IMR-90 (cell line): ENCODE measurements around the gene SLC17A3. TPM values are rescaled to one million over a fixed set of nuclear protein-coding genes. Genes with fewer than 3 reads are reported as not detected.

Experiments used
- ATAC-seq: fragments of 200-7000 bp; cut with Tn5 transposase; 2 replicates; pipeline ENCODE4 v1.9.1; 2020; ENCODE audit warnings: low read depth, mild to moderate bottlenecking, moderate library complexity
- BruUV-seq: library from RNA; stranded (reverse); fragments of 400-500 nt; replicated peaks from 2 replicates; lab custom pipeline; 2021; lab: Mats Ljungman, UMichigan
- CTCF ChIA-PET: fragments of 300-600 bp; formaldehyde crosslinking; extraction: SDS; loops from one replicate; lab custom pipeline; 2021; ENCODE audit warnings: antibody characterized with exemption; lab: Yijun Ruan, JAX
- POLR2A ChIA-PET: fragments of 300-600 bp; sonication (Branson Sonifier 250); formaldehyde crosslinking; loops from one replicate; lab custom pipeline; 2022; ENCODE audit warnings: antibody characterized with exemption; ENCODE audit not compliant: unreplicated experiment; lab: Charles Lee
- DNase-seq: peaks from one replicate; pipeline ENCODE4 v3.0.0; 2013
- H2AFZ ChIP-seq: replicated peaks from 2 replicates; pipeline ENCODE3; 2013; ENCODE audit warnings: low read length, mild to moderate bottlenecking; ENCODE audit not compliant: poor library complexity
- H2AK5ac ChIP-seq: 2 replicates; pipeline ENCODE4 v1.6.1; 2013; ENCODE audit warnings: low read depth, low read length, inconsistent platforms
- H2AK9ac ChIP-seq: replicated peaks from 2 replicates; pipeline ENCODE3; 2013; ENCODE audit warnings: mild to moderate bottlenecking, low read depth, low read length, moderate library complexity; ENCODE audit not compliant: poor library complexity
- H2BK120ac ChIP-seq: 2 replicates; pipeline ENCODE4 v1.6.1; 2013; ENCODE audit warnings: low read depth, low read length, inconsistent platforms
- H2BK15ac ChIP-seq: 3 replicates; pipeline ENCODE4 v1.6.1; 2013; ENCODE audit warnings: low read depth, low read length, inconsistent platforms
- H2BK20ac ChIP-seq: 2 replicates; pipeline ENCODE4 v1.6.1; 2013; ENCODE audit warnings: low read depth, mild to moderate bottlenecking, inconsistent platforms, low read length, moderate library complexity
- H2BK5ac ChIP-seq: 2 replicates; pipeline ENCODE4 v1.6.1; 2013; ENCODE audit warnings: mild to moderate bottlenecking, low read depth, low read length, inconsistent platforms; ENCODE audit not compliant: poor library complexity, severe bottlenecking
- H3K14ac ChIP-seq: replicated peaks from 2 replicates; pipeline ENCODE4 v1.6.1; 2013; ENCODE audit warnings: low read depth, low read length, inconsistent platforms
- H3K18ac ChIP-seq: 2 replicates; pipeline ENCODE4 v1.6.1; 2013; ENCODE audit warnings: low read depth, low read length, control low read depth
- H3K23ac ChIP-seq: 2 replicates; pipeline ENCODE4 v1.6.1; 2013; ENCODE audit warnings: low read depth, low read length, inconsistent platforms
- H3K27ac ChIP-seq: 2 replicates; pipeline ENCODE4 v1.5.1; 2013; ENCODE audit warnings: mild to moderate bottlenecking, control low read depth, low read length; ENCODE audit not compliant: insufficient read depth
- H3K27me3 ChIP-seq: 2 replicates; pipeline ENCODE4 v1.6.1; 2013; ENCODE audit warnings: low read length; ENCODE audit not compliant: control insufficient read depth, insufficient read depth
- H3K36me3 ChIP-seq: 2 replicates; pipeline ENCODE4 v1.6.1; 2013; ENCODE audit warnings: low read length, mixed read lengths; ENCODE audit not compliant: control insufficient read depth, insufficient read depth
- H3K4ac ChIP-seq: 2 replicates; pipeline ENCODE4 v1.6.1; 2013; ENCODE audit warnings: low read depth, low read length, inconsistent platforms
- H3K4me1 ChIP-seq: 2 replicates; pipeline ENCODE4 v1.6.1; 2013; ENCODE audit warnings: low read length, mixed read lengths; ENCODE audit not compliant: control insufficient read depth, insufficient read depth
- H3K4me2 ChIP-seq: 2 replicates; pipeline ENCODE4 v1.6.1; 2013; ENCODE audit warnings: low read depth, mild to moderate bottlenecking, control low read depth, low read length, moderate library complexity
- H3K4me3 ChIP-seq: 2 replicates; pipeline ENCODE4 v1.5.1; 2013; ENCODE audit warnings: low read depth, mild to moderate bottlenecking, control low read depth, low read length, moderate library complexity; ENCODE audit not compliant: insufficient read depth
- H3K56ac ChIP-seq: 2 replicates; pipeline ENCODE4 v1.6.1; 2013; ENCODE audit warnings: low read length, inconsistent platforms; ENCODE audit not compliant: insufficient read depth; ENCODE audit errors: extremely low read depth
- H3K79me1 ChIP-seq, 2 experiments: 2 replicates each; pipeline ENCODE4 v1.6.1; 2013; ENCODE audit warnings: low read length in 2 of 2, inconsistent platforms in 1 of 2, low read depth in 1 of 2
- H3K9ac ChIP-seq: 2 replicates; pipeline ENCODE4 v1.6.1; 2013; ENCODE audit warnings: low read depth, low read length, control low read depth
- H3K9me1 ChIP-seq: 2 replicates; pipeline ENCODE4 v1.6.1; 2013; ENCODE audit warnings: low read length, inconsistent platforms; ENCODE audit not compliant: insufficient read depth
- H3K9me3 ChIP-seq: 2 replicates; pipeline ENCODE4 v1.6.1; 2013; ENCODE audit warnings: low read length; ENCODE audit not compliant: control insufficient read depth, insufficient read depth
- H4K20me1 ChIP-seq: 2 replicates; pipeline ENCODE4 v1.6.1; 2013; ENCODE audit warnings: low read length, inconsistent platforms; ENCODE audit not compliant: insufficient read depth
- H4K5ac ChIP-seq: 2 replicates; pipeline ENCODE4 v1.6.1; 2013; ENCODE audit warnings: mild to moderate bottlenecking, low read depth, low read length, control low read depth
- H4K8ac ChIP-seq, 2 experiments: 2 replicates each; pipeline ENCODE4 v1.6.1; 2013; ENCODE audit warnings: low read depth in 2 of 2, low read length in 2 of 2, control low read depth in 1 of 2, inconsistent platforms in 1 of 2
- H4K91ac ChIP-seq: 2 replicates; pipeline ENCODE4 v1.6.1; 2013; ENCODE audit warnings: low read depth, low read length, inconsistent platforms; ENCODE audit not compliant: insufficient read depth
- CHD1 ChIP-seq: IDR thresholded peaks from 2 replicates; pipeline ENCODE4 v1.6.1; 2012; ENCODE audit warnings: low read depth, low read length, improper control_type of control experiment
- RFX5 ChIP-seq: IDR thresholded peaks from 2 replicates; pipeline ENCODE4 v1.8.0; 2012; ENCODE audit warnings: low read depth, mild to moderate bottlenecking, low read length, moderate library complexity
- WGBS, 2 experiments: methylation state at CpG; one replicate each; pipeline versions ENCODE4 v1.1.5 to v1.1.7; 2013; ENCODE audit warnings: missing lambda C conversion rate in 2 of 2; ENCODE audit not compliant: insufficient read length in 1 of 2; ENCODE audit errors: extremely low coverage in 2 of 2; 5-methylcytosine and 5-hydroxymethylcytosine counted together
- dilution Hi-C: fragments of 300-500 bp; cut with HindIII; formaldehyde crosslinking; loops from one replicate; pipeline ENCODE4 v1.14.3; 2018; ENCODE audit warnings: low sequenced_read_pairs; ENCODE audit not compliant: unreplicated experiment
- in situ Hi-C: fragments of 300-500 bp; cut with MboI; formaldehyde crosslinking; loops from 3 replicates; pipeline ENCODE4 v1.14.3; 2019; ENCODE audit warnings: low sequenced_read_pairs, inconsistent platforms, mixed read lengths
- intact Hi-C: fragments of 100-400 bp; cut with micrococcal nuclease; formaldehyde crosslinking; loops from 2 replicates; pipeline ENCODE4 v1.10.0; 2022
- polyA plus RNA-seq, 3 experiments: library from polyadenylated mRNA; depleted of rRNA; stranded (reverse); fragments of >200 nt; gene quantifications; 2 replicates each; pipeline ENCODE4 v1.2.3, GENCODE V29; 2012; ENCODE audit warnings: low replicate concordance in 1 of 3
- total RNA-seq: library from RNA; depleted of rRNA; stranded (reverse); fragments of >200 nt; gene quantifications from 2 replicates; pipeline ENCODE4 v1.2.3, GENCODE V29; 2012

SLC17A3 gene
- total and polyA plus RNA-seq, 2 of the 4 experiments (the other 2 are of a cell fraction) = not detected

- DNase-seq (no peak), ATAC-seq (no peak)
- no peak overlapping the region for H2BK15ac ChIP-seq
- H3K79me1 ChIP-seq = no peaks in the 10 kb centered on the region
- H3K36me3 ChIP-seq = no peaks in the 10 kb centered on the region
- ChIA-PET CTCF (no interaction called here), POLR2A (no interaction called here)
- no peak overlapping the region for H3K23ac ChIP-seq
- TF ChIP-seq RFX5 = no peak
- TF ChIP-seq CHD1 = no peak
- no peak overlapping the region for H2BK20ac ChIP-seq
- H3K4me1 ChIP-seq = no peaks in the 10 kb centered on the region
- H2AK5ac ChIP-seq = no peak overlapping the region
- no peak overlapping the region for H3K4ac ChIP-seq
- no peak overlapping the region for H4K8ac ChIP-seq
- no peaks in the 10 kb centered on the region for H4K20me1 ChIP-seq
- no peak overlapping the region for H2AK9ac ChIP-seq
- H3K9me1 ChIP-seq = no peaks in the 10 kb centered on the region
- no peak overlapping the region for H2BK5ac ChIP-seq
- no peak overlapping the region for H2AFZ ChIP-seq
- intact Hi-C loops = no loop called here
- H3K18ac ChIP-seq = no peak overlapping the region
- H3K56ac ChIP-seq = no peak overlapping the region
- H3K14ac ChIP-seq = no peak overlapping the region
- H4K91ac ChIP-seq = no peak overlapping the region
- WGBS, 2 experiments = no CpG with 5 or more reads among the region's 1 CpG
- no peak overlapping the region for H2BK120ac ChIP-seq
- H3K4me3 ChIP-seq = no peak overlapping the region
- no peak overlapping the region for H3K9ac ChIP-seq
- H3K27ac ChIP-seq = no peak overlapping the region
- BruUV-seq = no TSS peak
- dilution Hi-C loops = no loop called here
- no peak overlapping the region for H4K5ac ChIP-seq
- H3K4me2 ChIP-seq = no peak overlapping the region
- H3K9me3 ChIP-seq = no peaks in the 10 kb centered on the region
- no peaks in the 10 kb centered on the region for H3K27me3 ChIP-seq
- in situ Hi-C loops = no loop called here
Measured at GRCh38 chr6:25907475-25908014, 33.5 kb upstream of the SLC17A3 start.
